Measurements from ENCODE around the gene SLC39A7.

The SLC39A7 gene

GRCh38 chr6:33163540-33163939 is 37.1 kb upstream of the SLC39A7 start:
- H3K4me1 ChIP-seq (ENCODE audit: control insufficient read depth in 1 of 2, insufficient read depth in 2 of 2, low read length in 2 of 2), result peaks cover 0 to 4% of the 10 kb centered on the region in 2 experiments
- H4K12ac ChIP-seq (ENCODE audit: low read depth, low read length), result no peak overlapping the region
- H3K23ac ChIP-seq (ENCODE audit: low read length), result no peak overlapping the region
- H3K14ac ChIP-seq (ENCODE audit: low read length), result no peak overlapping the region
- no peak overlapping the region for H2AK5ac ChIP-seq (ENCODE audit: low read length)
- H3K4ac ChIP-seq (ENCODE audit: low read depth, low read length), result no peak overlapping the region
- H3K36me3 ChIP-seq (ENCODE audit: control insufficient read depth in 1 of 2, insufficient read depth in 2 of 2, low read length in 2 of 2), result no peaks in the 10 kb centered on the region
- no peaks in the 10 kb centered on the region for H3K79me2 ChIP-seq (ENCODE audit: control insufficient read depth, insufficient read depth, low read length, poor library complexity)
- no peak overlapping the region for H4K8ac ChIP-seq (ENCODE audit: low read depth, low read length)
- no peak overlapping the region for H3K4me2 ChIP-seq (ENCODE audit: low read length)
- no peak overlapping the region for H2BK5ac ChIP-seq (ENCODE audit: low read depth, low read length, poor library complexity)
- no peak overlapping the region for H2AFZ ChIP-seq (ENCODE audit: insufficient read depth, low read length, poor library complexity)
- H3K79me1 ChIP-seq (ENCODE audit: low read length), result peaks cover 3% of the 10 kb centered on the region
- no peak for DNase-seq
- no peaks in the 10 kb centered on the region for H3K27me3 ChIP-seq (ENCODE audit: insufficient read depth, low read length)
- H3K9me3 ChIP-seq (ENCODE audit: insufficient read depth, low read depth, low read length), result no peaks in the 10 kb centered on the region
- no peak overlapping the region for H3K18ac ChIP-seq (ENCODE audit: low read length)
- H2BK12ac ChIP-seq (ENCODE audit: low read length), result no peak overlapping the region
- H3K9ac ChIP-seq (ENCODE audit: low read length), result no peak overlapping the region
- H4K91ac ChIP-seq (ENCODE audit: low read depth, low read length), result no peak overlapping the region
- H2BK120ac ChIP-seq (ENCODE audit: insufficient read depth, low read length, poor library complexity), result no peak overlapping the region
- H3K27ac ChIP-seq (ENCODE audit: low read depth, low read length), result no peak overlapping the region
- H3K4me3 ChIP-seq (ENCODE audit: low read depth, low read length), result no peak overlapping the region
- no CpG with 5 or more reads among the region's 10 CpGs for WGBS (ENCODE audit: extremely low coverage, insufficient coverage, insufficient read length)

GRCh38 chr6:33164176-33164575 is 36.5 kb upstream of the SLC39A7 start:
- no peak overlapping the region for H2BK5ac ChIP-seq (ENCODE audit: low read depth, low read length, poor library complexity)
- H3K14ac ChIP-seq (ENCODE audit: low read length), result no peak overlapping the region
- H3K79me2 ChIP-seq (ENCODE audit: control insufficient read depth, insufficient read depth, low read length, poor library complexity), result no peaks in the 10 kb centered on the region
- H3K23ac ChIP-seq (ENCODE audit: low read length), result no peak overlapping the region
- H3K4ac ChIP-seq (ENCODE audit: low read depth, low read length), result no peak overlapping the region
- H3K36me3 ChIP-seq (ENCODE audit: control insufficient read depth in 1 of 2, insufficient read depth in 2 of 2, low read length in 2 of 2), result no peaks in the 10 kb centered on the region
- H2BK120ac ChIP-seq (ENCODE audit: insufficient read depth, low read length, poor library complexity), result no peak overlapping the region
- H4K91ac ChIP-seq (ENCODE audit: low read depth, low read length), result no peak overlapping the region
- H3K79me1 ChIP-seq (ENCODE audit: low read length), result peaks cover 3% of the 10 kb centered on the region
- H3K27me3 ChIP-seq (ENCODE audit: insufficient read depth, low read length), result no peaks in the 10 kb centered on the region
- no peak overlapping the region for H3K4me2 ChIP-seq (ENCODE audit: low read length)
- H2AK5ac ChIP-seq (ENCODE audit: low read length), result no peak overlapping the region
- H3K9me3 ChIP-seq (ENCODE audit: insufficient read depth, low read depth, low read length), result no peaks in the 10 kb centered on the region
- WGBS (ENCODE audit: extremely low coverage, insufficient coverage, insufficient read length), result no CpG with 5 or more reads among the region's 10 CpGs
- H3K18ac ChIP-seq (ENCODE audit: low read length), result no peak overlapping the region
- no peak overlapping the region for H4K8ac ChIP-seq (ENCODE audit: low read depth, low read length)
- H3K4me3 ChIP-seq (ENCODE audit: low read depth, low read length), result no peak overlapping the region
- H2BK12ac ChIP-seq (ENCODE audit: low read length), result no peak overlapping the region
- H3K4me1 ChIP-seq (ENCODE audit: control insufficient read depth in 1 of 2, insufficient read depth in 2 of 2, low read length in 2 of 2), result peaks cover 0 to 4% of the 10 kb centered on the region in 2 experiments
- DNase-seq, result no peak
- H3K9ac ChIP-seq (ENCODE audit: low read length), result no peak overlapping the region
- H4K12ac ChIP-seq (ENCODE audit: low read depth, low read length), result no peak overlapping the region
- H3K27ac ChIP-seq (ENCODE audit: low read depth, low read length), result no peak overlapping the region
- no peak overlapping the region for H2AFZ ChIP-seq (ENCODE audit: insufficient read depth, low read length, poor library complexity)

- Histone ChIP-seq H3K27ac (ENCODE audit: low read depth, low read length) (no peak overlapping the region), H3K18ac (ENCODE audit: low read length) (no peak overlapping the region), H2BK12ac (ENCODE audit: low read length) (no peak overlapping the region), H3K27me3 (ENCODE audit: insufficient read depth, low read length) (no peaks in the 10 kb centered on the region), H3K4me3 (ENCODE audit: low read depth, low read length) (no peak overlapping the region), H2AK5ac (ENCODE audit: low read length) (no peak overlapping the region), H3K9ac (ENCODE audit: low read length) (no peak overlapping the region), H3K4ac (ENCODE audit: low read depth, low read length) (no peak overlapping the region), H2BK120ac (ENCODE audit: insufficient read depth, low read length, poor library complexity) (no peak overlapping the region), H3K36me3 (ENCODE audit: control insufficient read depth in 1 of 2, insufficient read depth in 2 of 2, low read length in 2 of 2) (no peaks in the 10 kb centered on the region), H2AFZ (ENCODE audit: insufficient read depth, low read length, poor library complexity) (no peak overlapping the region), H4K12ac (ENCODE audit: low read depth, low read length) (no peak overlapping the region), H3K79me2 (ENCODE audit: control insufficient read depth, insufficient read depth, low read length, poor library complexity) (no peaks in the 10 kb centered on the region), H3K4me2 (ENCODE audit: low read length) (no peak overlapping the region), H3K4me1 (ENCODE audit: control insufficient read depth in 1 of 2, insufficient read depth in 2 of 2, low read length in 2 of 2) (peaks cover 0 to 4% of the 10 kb centered on the region in 2 experiments), H3K9me3 (ENCODE audit: insufficient read depth, low read depth, low read length) (no peaks in the 10 kb centered on the region), H4K8ac (ENCODE audit: low read depth, low read length) (no peak overlapping the region), H3K23ac (ENCODE audit: low read length) (no peak overlapping the region), H3K79me1 (ENCODE audit: low read length) (peaks cover 3% of the 10 kb centered on the region), H3K14ac (ENCODE audit: low read length) (no peak overlapping the region), H2BK5ac (ENCODE audit: low read depth, low read length, poor library complexity) (no peak overlapping the region), H4K91ac (ENCODE audit: low read depth, low read length) (no peak overlapping the region)
- DNase-seq, result no peak
- WGBS (ENCODE audit: extremely low coverage, insufficient coverage, insufficient read length), result no CpG with 5 or more reads among the region's 14 CpGs
Measured at GRCh38 chr6:33164665-33165373, 35.8 kb upstream of the SLC39A7 start.

- Histone ChIP-seq H3K79me2 (ENCODE audit: control insufficient read depth, insufficient read depth, low read length, poor library complexity) (no peaks in the 10 kb centered on the region), H3K14ac (ENCODE audit: low read length) (no peak overlapping the region), H2BK120ac (ENCODE audit: insufficient read depth, low read length, poor library complexity) (no peak overlapping the region), H3K18ac (ENCODE audit: low read length) (no peak overlapping the region), H2AFZ (ENCODE audit: insufficient read depth, low read length, poor library complexity) (no peak overlapping the region), H3K4me1 (ENCODE audit: control insufficient read depth in 1 of 2, insufficient read depth in 2 of 2, low read length in 2 of 2) (peaks cover 0 to 4% of the 10 kb centered on the region in 2 experiments), H3K4me2 (ENCODE audit: low read length) (no peak overlapping the region), H3K9me3 (ENCODE audit: insufficient read depth, low read depth, low read length) (no peaks in the 10 kb centered on the region), H3K9ac (ENCODE audit: low read length) (no peak overlapping the region), H4K91ac (ENCODE audit: low read depth, low read length) (no peak overlapping the region), H3K79me1 (ENCODE audit: low read length) (peaks cover 3% of the 10 kb centered on the region), H3K23ac (ENCODE audit: low read length) (no peak overlapping the region), H2AK5ac (ENCODE audit: low read length) (no peak overlapping the region), H4K8ac (ENCODE audit: low read depth, low read length) (no peak overlapping the region), H3K36me3 (ENCODE audit: control insufficient read depth in 1 of 2, insufficient read depth in 2 of 2, low read length in 2 of 2) (no peaks in the 10 kb centered on the region), H2BK5ac (ENCODE audit: low read depth, low read length, poor library complexity) (no peak overlapping the region), H2BK12ac (ENCODE audit: low read length) (no peak overlapping the region), H3K4me3 (ENCODE audit: low read depth, low read length) (no peak overlapping the region), H3K4ac (ENCODE audit: low read depth, low read length) (no peak overlapping the region), H3K27ac (ENCODE audit: low read depth, low read length) (no peak overlapping the region), H4K12ac (ENCODE audit: low read depth, low read length) (no peak overlapping the region), H3K27me3 (ENCODE audit: insufficient read depth, low read length) (no peaks in the 10 kb centered on the region)
- no peak for DNase-seq
- no CpG with 5 or more reads among the region's 17 CpGs for WGBS (ENCODE audit: extremely low coverage, insufficient coverage, insufficient read length)
Measured at GRCh38 chr6:33165581-33166258, 34.9 kb upstream of the SLC39A7 start.

Data from trophoblast cell (in vitro differentiated cells and primary cell).